HepG2 (cell line): ENCODE results near the gene DCPS.

ENCODE experiments used
- CTCF ChIP-seq: sonication (generic); formaldehyde crosslinking; IDR thresholded peaks from 2 replicates; pipeline ENCODE4 v1.5.0; 2020; ENCODE audit warnings: mild to moderate bottlenecking, missing genetic modification reagents, moderate library complexity
- POLR2A ChIP-seq, 2 experiments: IDR thresholded peaks; 2 replicates each; pipeline ENCODE4 v1.6.1; 2011; ENCODE audit warnings: low read depth in 2 of 2, low read length in 2 of 2, mild to moderate bottlenecking in 1 of 2, moderate library complexity in 1 of 2; ENCODE audit not compliant: insufficient read depth in 1 of 2
- SIN3A ChIP-seq: IDR thresholded peaks from 2 replicates; pipeline ENCODE4 v1.6.1; 2011; ENCODE audit warnings: low read depth, mild to moderate bottlenecking, control low read depth, low read length, borderline replicate concordance
- TCF7L2 ChIP-seq: IDR thresholded peaks from 2 replicates; pipeline ENCODE4 v1.6.1; 2011; ENCODE audit warnings: mild to moderate bottlenecking, low read depth, low read length, moderate library complexity
- TF ChIP-seq, protein P1 (sequence below): sonication (generic); formaldehyde crosslinking; IDR thresholded peaks from one replicate; pipeline ENCODE4 v1.5.1; 2020; ENCODE audit warnings: mild to moderate bottlenecking, missing genetic modification reagents; ENCODE audit errors: not compliant biosample characterization

DNA sequence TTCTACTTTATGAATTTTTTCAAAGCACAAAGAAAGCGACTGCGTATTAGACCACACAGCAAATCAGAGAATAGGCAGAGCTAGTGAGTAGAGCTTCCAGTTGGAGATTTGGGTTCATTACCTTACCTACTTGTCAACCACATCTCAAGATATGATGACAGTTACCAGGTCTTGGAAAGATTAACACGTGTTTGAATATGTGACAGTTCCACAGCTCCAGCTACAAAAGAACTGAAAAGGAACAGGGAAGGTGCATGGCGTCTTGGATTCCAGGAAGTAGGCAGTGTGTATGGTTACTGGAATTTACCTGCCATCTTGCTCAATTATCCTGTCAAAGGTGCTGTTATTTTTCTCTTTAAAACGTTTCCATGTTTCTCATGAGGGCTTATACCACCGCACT, 15.6 kb upstream of the DCPS start:
- no peak for TF ChIP-seq TCF7L2
- no peak for TF ChIP-seq POLR2A (IDR thresholded peaks at IDR 0.05; ENCODE audit: insufficient read depth in 1 of 2, low read depth in 2 of 2, low read length in 2 of 2)
- TF ChIP-seq CTCF = no peak
- TF ChIP-seq, protein P1, sequence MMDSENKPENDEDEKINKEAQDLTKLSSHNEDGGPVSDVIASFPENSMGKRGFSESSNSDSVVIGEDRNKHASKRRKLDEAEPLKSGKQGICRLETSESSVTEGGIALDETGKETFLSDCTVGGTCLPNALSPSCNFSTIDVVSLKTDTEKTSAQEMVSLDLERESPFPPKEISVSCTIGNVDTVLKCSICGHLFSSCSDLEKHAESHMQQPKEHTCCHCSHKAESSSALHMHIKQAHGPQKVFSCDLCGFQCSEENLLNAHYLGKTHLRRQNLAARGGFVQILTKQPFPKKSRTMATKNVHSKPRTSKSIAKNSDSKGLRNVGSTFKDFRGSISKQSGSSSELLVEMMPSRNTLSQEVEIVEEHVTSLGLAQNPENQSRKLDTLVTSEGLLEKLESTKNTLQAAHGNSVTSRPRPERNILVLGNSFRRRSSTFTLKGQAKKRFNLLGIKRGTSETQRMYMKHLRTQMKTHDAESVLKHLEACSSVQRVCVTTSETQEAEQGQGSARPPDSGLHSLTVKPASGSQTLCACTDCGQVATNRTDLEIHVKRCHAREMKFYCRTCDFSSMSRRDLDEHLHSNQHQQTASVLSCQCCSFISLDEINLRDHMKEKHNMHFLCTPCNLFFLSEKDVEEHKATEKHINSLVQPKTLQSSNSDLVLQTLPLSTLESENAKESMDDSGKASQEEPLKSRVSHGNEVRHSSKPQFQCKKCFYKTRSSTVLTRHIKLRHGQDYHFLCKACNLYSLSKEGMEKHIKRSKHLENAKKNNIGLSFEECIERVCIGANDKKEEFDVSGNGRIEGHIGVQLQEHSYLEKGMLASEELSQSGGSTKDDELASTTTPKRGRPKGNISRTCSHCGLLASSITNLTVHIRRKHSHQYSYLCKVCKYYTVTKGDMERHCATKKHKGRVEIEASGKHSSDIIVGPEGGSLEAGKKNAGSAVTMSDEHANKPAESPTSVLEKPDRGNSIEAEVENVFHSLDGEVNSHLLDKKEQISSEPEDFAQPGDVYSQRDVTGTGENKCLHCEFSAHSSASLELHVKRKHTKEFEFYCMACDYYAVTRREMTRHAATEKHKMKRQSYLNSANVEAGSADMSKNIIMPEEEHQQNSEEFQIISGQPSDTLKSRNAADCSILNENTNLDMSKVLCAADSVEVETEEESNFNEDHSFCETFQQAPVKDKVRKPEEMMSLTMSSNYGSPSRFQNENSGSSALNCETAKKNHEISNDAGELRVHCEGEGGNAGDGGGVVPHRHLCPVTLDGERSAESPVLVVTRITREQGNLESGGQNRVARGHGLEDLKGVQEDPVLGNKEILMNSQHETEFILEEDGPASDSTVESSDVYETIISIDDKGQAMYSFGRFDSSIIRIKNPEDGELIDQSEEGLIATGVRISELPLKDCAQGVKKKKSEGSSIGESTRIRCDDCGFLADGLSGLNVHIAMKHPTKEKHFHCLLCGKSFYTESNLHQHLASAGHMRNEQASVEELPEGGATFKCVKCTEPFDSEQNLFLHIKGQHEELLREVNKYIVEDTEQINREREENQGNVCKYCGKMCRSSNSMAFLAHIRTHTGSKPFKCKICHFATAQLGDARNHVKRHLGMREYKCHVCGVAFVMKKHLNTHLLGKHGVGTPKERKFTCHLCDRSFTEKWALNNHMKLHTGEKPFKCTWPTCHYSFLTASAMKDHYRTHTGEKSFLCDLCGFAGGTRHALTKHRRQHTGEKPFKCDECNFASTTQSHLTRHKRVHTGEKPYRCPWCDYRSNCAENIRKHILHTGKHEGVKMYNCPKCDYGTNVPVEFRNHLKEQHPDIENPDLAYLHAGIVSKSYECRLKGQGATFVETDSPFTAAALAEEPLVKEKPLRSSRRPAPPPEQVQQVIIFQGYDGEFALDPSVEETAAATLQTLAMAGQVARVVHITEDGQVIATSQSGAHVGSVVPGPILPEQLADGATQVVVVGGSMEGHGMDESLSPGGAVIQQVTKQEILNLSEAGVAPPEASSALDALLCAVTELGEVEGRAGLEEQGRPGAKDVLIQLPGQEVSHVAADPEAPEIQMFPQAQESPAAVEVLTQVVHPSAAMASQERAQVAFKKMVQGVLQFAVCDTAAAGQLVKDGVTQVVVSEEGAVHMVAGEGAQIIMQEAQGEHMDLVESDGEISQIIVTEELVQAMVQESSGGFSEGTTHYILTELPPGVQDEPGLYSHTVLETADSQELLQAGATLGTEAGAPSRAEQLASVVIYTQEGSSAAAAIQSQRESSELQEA (CRISPR knock-in tag) = no peak
- TF ChIP-seq SIN3A = no peak
